HG03432 (cell line): ENCODE data around the gene SVIL.
A peak's percentile ranks its signal among the peaks of the same experiment; 100 is the strongest.
"Not testable (repeated sequence)": the region's sequence is repeated elsewhere in the genome, so short reads cannot be mapped to it uniquely, and the experiment has no call there.

Source experiments
- ATAC-seq: cut with Tn5 transposase; IDR thresholded peaks from one replicate; pipeline ENCODE4 v1.9.1; 2021; ENCODE audit warnings: mild to moderate bottlenecking, moderate library complexity; ENCODE audit not compliant: unreplicated experiment

SVIL gene

DNA sequence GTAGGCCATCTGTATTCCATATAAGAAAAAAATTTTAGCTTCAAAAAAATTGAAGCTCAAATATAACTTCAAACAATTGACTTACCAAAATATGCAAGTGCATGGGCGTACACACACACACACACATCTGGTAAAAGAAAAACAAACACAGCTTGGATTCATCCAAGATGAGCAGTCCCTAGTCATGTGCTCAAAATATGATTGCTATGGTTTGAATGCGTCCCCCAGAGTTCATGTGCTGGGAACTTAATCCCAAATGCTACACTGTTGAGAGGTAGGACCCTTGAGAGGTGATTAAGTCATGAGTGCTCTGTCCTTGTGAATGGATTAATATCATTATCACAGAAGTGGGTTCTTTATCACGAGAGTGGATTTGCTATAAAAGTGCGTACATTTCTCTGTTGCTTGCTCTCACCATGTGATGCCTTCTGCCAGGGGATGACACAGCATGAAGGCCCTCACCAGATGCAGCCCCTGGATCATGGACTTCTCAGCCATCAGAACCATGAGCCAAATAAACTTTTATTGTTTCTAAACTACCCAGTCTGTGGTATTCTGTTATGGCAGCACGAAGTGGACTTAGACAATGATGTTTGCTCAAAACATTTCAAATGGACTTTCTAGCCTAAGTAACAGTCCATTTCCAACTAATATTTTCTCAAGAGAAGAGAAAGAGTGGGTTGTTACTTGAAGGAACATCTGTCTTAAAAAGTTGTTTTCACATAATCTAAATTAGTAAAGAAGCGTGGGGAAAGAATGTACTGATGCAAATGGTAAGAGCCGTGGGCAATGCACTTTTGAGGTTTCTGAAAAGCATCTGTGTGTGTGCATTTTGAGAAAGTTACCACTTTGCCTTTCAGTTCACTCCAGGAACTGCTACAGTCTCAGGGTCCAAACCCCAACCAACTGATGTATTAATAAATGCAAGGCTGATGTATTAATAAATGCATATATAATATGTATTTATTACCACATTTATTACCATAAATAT lies 15.1 kb upstream of the SVIL start:
- ATAC-seq = no peak

DNA sequence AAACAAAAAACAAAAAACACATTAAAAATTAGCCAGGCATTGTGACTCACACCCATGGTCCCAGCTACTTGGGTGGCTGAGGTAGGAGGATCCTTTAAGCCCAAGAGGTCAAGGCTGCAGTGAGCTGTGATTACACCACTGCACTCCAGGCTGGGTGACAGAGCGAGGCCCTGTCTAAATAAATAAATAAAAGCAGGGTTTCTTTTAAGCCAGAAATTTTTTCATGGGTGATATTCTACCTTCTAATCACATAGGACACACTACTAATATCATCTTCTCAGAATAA lies 14.2 kb upstream of the SVIL start:
- ATAC-seq = no peak

- ATAC-seq = no peak
Measured at GRCh38 chr10:29648114-29648982, 13.6 kb upstream of the SVIL start.

DNA sequence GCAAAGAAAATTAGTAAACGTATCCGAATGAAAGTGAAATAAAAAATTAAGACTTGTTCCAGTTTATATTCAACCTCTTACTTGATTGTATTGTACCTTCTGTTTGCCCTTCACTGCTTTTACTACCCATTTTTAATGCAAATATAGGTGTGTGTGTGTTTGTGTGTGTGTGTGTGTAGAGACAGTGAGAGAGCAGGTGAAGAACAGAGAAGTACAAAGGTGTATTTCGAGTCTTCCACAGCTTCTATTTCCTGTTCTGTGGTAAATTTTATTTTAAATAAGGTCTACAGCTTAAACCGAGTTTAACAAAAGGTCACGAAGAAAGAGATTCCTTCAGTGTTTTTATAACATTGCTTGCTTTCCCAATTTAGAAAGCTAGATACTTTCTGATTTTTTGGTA lies 12.7 kb upstream of the SVIL start:
- ATAC-seq = no peak

DNA sequence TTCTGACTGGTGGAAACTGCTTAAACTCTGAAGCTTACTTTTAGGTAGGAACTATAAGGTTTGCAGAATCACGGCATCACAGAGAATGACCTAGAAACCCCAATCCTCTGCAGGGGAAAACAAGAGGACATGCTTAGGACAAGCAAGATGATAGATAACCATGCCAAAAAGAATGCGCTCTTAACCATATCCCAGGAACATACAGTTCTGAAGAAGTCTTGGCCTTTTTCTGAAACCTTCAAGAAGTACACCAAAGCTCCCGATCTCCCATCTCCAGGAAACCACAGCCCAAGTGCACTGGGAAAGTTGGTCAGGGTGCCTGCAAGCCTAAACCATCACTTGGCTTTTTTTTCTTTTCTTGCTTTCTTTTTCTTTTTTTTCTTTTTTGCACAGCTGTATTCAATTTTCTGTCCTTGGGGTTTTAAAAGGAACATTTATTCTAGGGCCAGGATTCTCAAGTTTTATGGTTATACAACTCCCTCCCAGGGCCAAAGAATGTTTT lies 12.2 kb upstream of the SVIL start:
- no peak for ATAC-seq

- no peak for ATAC-seq
Measured at GRCh38 chr10:29646238-29646902, 11.6 kb upstream of the SVIL start.

DNA sequence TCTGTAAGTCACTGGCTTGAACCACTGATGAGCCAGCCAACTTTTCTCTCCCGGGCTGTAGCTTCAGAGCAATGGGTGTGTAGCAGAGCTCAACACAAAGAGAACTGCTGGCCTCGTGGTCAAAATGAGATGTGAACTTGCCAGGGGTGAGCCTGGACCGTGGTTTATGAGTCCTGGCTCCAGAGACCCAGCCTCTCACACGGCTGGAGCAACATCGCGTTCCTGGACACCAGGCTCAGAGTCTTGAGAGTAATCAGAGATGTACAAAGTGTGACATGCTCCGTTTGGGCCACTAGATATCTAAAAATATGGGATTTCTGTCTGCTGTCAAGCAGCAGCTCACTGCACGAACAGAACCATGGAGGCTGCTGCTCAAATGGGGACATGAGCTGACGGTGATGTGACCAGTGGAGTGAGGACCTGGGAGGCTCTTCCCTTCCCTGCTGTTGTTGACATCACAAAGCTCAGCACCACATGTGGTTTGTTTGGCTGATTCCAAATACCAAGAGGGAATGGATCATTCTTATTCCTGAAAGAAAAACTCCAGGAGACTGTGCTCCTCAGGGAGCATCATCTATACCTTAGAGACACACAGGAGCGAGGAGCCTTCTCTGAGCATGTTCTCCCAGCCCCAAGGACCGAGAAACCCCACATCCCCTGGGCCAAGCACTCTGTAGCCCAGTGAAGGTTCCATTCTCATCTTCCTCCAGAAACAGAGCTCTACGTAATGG lies 9.2 kb upstream of the SVIL start:
- ATAC-seq = no peak

- no peak for ATAC-seq
Measured at GRCh38 chr10:29642990-29643389, 8.2 kb upstream of the SVIL start.

- no peak for ATAC-seq
Measured at GRCh38 chr10:29637537-29637936, 2.8 kb upstream of the SVIL start.

DNA sequence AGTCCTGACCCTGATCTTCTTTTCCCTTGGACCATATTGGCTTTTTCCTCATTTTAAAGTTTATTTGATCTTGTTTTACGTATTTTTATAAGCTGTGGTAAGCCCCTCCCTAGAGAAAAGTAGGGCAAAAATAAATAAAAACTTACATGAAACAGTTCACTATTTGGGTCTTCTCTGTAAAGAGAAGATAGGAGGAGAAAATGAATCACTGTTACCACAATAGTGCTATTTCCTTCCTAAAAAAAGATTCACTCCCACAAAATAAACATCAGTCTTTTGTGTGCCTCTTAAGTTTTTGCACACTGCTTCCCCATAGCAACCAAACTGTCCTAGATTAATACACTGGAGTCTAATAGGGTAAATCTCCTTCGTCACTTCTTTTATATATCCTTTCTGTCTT lies 1.4 kb upstream of the SVIL start:
- no peak for ATAC-seq

DNA sequence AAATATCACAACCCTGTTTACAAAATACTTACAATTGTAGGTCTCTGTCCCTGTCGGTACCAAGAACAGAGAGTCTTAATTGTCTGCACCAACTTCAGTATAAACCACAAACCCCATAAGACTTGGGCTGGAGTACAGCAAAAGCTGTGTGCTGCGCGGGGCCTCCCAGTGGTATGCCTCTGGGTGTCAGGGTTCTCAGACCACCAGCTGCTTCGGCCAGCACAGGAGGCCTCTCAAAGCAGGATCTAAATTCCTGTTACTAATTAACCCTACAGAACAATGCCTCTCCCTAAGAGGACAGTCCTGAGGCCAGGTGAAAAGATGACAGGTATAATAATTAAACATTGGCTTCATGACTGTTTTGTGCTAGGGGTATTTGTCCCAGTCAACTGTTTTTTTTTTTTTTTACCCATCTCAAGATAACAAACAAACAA lies 957 bp upstream of the SVIL start:
- ATAC-seq = peak; percentile 79

DNA sequence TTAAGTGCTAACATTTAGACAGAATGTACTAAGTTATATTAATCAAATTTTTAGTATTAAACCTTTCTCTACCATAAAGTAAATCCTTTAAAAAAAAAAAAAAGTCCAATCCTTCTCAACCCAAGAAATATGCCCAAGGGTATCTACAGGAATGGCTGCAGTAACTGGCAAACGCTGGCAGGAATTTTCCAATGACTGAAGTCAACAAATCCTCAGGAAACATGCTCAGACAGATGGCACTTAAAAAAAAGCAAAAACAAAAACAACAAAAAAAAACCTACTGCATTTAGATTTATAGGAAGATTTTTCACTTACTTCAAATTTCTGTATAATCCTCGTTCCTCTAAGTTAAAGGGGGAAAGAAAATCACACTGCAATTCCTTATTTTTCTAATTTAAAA lies 666 bp downstream of the SVIL start:
- ATAC-seq = no peak

GRCh38 chr10:29631049-29631339 lies 3.8 kb downstream of the SVIL start:
- no peak for ATAC-seq

DNA sequence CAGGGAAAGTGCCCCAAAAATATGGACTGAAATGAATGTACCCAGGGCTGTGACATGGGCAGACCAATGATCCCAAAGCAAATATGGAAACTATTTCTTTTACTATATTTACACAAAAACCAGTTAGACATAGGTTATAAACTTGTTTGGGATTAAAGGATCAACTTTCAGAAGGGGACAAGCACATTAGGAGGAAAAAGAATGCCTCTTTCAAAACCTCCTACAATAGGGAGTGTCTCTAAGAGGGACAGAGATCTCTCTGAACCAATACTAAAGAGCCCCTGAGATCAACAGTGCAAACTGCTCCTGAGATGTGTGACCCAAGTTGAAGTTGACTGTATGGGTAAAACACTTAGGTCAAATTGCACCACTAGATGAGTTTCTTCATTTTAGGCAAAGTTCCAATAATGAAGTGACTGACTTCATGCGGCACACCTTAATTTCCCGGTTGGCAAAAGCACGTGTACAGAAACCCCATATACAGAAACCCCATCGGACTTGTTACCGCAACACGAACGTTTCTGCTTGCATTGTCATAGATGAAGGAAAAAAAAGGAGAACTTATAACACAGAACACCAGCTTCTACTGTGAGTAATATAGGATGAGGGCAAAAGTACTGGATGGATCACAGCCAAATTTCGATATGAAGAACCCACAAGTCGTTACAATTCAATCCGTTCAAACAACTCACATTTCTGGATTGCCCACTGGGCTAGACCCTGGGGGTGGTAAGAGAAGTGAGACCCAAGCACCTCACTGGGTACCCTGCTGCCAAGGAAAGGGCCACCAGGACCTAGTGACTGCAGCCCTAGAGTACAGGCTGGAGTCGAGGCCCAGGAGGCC lies 4.3 kb downstream of the SVIL start:
- ATAC-seq = no peak

- no peak for ATAC-seq
Measured at GRCh38 chr10:29628912-29629526, 5.8 kb downstream of the SVIL start.

DNA sequence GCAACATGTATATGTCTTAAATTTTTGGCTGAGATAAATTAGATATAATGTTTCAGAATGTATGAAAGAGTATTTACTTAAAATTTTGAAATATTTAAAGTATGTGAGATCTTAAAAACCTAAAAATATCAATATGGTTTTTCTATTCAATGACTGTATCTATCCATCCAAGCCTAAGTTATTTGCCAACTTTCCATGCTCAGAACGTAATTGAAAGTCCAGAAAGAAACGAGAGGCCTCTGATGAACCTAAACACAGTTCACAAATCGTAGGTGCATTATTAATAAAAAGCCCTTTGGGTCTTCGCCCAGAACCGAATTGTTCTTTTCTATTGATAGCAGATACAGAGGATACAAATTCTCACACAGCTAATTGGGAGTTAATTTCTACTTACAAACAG lies 6.5 kb downstream of the SVIL start:
- ATAC-seq = no peak

DNA sequence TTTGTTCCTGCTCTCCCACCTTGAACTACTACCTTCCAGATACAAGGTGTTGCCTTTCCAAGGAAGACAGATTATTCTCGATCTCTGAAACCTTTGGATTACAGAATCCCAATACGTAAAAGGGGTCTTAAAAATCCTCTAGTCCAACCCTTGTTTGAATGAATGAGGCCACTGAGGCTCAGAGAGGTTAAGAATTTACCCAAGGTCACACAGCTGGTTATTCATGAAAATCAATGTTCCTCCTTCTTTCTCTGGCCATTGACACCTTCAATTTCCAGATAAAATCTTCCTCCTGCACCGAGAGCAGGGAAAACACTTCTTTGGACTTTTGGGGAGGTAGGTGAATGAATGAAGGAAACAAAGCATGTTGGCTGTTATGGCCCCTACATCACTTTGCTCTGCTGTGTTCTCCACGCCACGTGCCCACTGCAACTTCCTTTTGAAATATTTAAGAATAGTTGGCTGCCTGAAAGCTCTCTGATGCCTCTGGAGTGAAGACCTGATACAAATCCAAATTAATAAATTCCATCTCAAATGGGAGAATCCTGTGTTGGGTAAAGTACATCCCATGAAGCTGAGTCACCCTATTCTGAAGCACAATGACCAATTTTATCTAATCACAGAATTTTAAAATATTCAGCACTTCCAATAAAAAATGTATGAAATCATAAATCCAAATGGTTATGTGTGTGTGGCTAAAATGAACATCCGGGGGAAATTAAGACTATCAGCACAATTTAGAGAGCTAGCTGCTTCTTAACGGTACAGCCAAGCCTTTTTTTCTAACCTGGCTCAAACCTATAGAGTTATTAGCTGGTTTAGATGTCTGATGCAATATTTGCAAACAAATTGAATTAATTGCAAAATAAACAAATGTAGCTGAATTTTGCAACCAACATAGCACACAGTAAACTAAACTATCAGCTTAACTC lies 7.3 kb downstream of the SVIL start:
- no peak for ATAC-seq

- ATAC-seq = not testable (repeated sequence)
Measured at GRCh38 chr10:29624357-29624756, 10.4 kb downstream of the SVIL start.
